ENCODE measurements around the gene PRR18. TPM values are rescaled to one million over a fixed set of nuclear protein-coding genes. Genes with fewer than 3 reads are reported as not detected.

Gene PRR18
- total RNA-seq, 2 experiments from 2014 or later = not detected

Other genes with a start within 250 kb of the PRR18 start
- not detected for gene TBXT, start 140.5 kb downstream of the PRR18 start, total RNA-seq
- 10 to 100 TPM; 39.7 to 43.2 TPM for gene SFT2D1, start 34.2 kb upstream of the PRR18 start, total RNA-seq
- gene MPC1, start 74.5 kb upstream of the PRR18 start, total RNA-seq = 10 to 100 TPM; 27.1 to 28.3 TPM

All from activated CD4-positive, alpha-beta T cell treated with anti-CD3 and anti-CD28 coated beads, Interleukin-2, amount 10 ng/mL, durations not matched to agents 7 days and 5 days (primary cell).